Measurements from ENCODE around the gene RFESD. TPM values are rescaled to one million over a fixed set of nuclear protein-coding genes. Genes with fewer than 3 reads are reported as not detected.

Gene RFESD
- total and polyA plus RNA-seq, 2 experiments from 2014 or later = 1.6 to 2.3 TPM

DNA sequence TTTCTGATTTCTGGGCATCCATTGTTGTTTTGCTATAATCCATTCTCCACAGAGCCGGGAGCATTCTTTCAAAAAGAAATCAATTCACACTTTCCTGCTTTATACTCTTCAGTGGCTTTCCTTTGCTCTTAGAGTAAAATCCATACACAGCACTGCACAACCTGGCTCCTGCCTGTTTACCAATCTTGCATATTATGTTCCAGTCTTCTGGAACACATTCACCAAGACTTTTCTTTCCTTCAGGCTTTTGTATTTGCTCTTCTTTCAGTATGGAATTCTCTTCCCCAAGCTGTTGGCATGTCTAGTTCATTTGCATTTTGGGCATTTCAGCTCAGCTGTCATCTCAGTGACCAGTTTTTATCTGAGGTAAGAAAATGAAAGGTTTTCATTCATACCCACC lies 6.3 kb downstream of the RFESD start:
- Histone ChIP-seq H3K4me2 (no peak overlapping the region), H3K27ac (no peak overlapping the region), H3K27me3 (no peaks in the 10 kb centered on the region), H3K4me1 (ENCODE audit: insufficient read depth) (no peaks in the 10 kb centered on the region), H3K4me3 (no peak overlapping the region), H3K36me3 (replicated peaks; ENCODE audit: insufficient read depth, low read depth) (no peaks in the 10 kb centered on the region), H3K79me2 (no peaks in the 10 kb centered on the region), H3K9me2 (replicated peaks; ENCODE audit: insufficient read depth) (no peaks in the 10 kb centered on the region), H4K20me1 (ENCODE audit: insufficient read depth, poor library complexity, severe bottlenecking) (no peaks in the 10 kb centered on the region), H3K9me3 (ENCODE audit: low read depth) (no peaks in the 10 kb centered on the region), H2AFZ (no peak overlapping the region)
- no peak for DNase-seq (ENCODE audit: low spot score)
- 67% methylated on average over 1 of the region's 1 CpG for WGBS (ENCODE audit: low lambda C conversion rate, missing lambda C conversion rate)
- TF ChIP-seq EZH2phosphoT487 (IDR thresholded peaks at IDR 0.05; ENCODE audit: low read depth, severe bottlenecking, unreplicated experiment) = no peak
- no peak for TF ChIP-seq EZH2 (IDR thresholded peaks at IDR 0.05; ENCODE audit: borderline replicate concordance)
- TF ChIP-seq, protein P1, sequence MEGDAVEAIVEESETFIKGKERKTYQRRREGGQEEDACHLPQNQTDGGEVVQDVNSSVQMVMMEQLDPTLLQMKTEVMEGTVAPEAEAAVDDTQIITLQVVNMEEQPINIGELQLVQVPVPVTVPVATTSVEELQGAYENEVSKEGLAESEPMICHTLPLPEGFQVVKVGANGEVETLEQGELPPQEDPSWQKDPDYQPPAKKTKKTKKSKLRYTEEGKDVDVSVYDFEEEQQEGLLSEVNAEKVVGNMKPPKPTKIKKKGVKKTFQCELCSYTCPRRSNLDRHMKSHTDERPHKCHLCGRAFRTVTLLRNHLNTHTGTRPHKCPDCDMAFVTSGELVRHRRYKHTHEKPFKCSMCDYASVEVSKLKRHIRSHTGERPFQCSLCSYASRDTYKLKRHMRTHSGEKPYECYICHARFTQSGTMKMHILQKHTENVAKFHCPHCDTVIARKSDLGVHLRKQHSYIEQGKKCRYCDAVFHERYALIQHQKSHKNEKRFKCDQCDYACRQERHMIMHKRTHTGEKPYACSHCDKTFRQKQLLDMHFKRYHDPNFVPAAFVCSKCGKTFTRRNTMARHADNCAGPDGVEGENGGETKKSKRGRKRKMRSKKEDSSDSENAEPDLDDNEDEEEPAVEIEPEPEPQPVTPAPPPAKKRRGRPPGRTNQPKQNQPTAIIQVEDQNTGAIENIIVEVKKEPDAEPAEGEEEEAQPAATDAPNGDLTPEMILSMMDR (IDR thresholded peaks at IDR 0.05; ENCODE audit: poor library complexity) = no peak

DNA sequence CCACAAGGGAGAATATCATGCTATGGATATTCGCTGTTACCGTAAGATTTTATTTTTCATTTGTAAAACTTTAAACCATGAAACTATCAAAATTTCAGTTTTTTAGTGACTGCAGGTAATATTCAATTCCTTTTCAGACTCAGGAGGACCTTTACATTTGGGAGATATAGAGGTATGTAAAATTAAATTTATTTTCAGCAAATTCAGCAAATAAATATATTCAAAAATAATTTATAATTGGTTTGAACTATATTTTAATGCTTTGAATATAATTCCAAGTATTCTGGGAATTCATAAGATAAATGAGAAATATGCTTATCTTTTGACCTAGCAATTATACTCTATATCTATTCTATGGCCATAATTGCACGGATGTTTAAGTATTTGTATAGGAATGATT lies 7.6 kb downstream of the RFESD start:
- no peaks in the 10 kb centered on the region for H3K36me3 ChIP-seq (replicated peaks; ENCODE audit: insufficient read depth, low read depth)
- no peaks in the 10 kb centered on the region for H4K20me1 ChIP-seq (ENCODE audit: insufficient read depth, poor library complexity, severe bottlenecking)
- 98% methylated on average over 3 of the region's 3 CpGs for WGBS (ENCODE audit: low lambda C conversion rate, missing lambda C conversion rate)
- H3K9me2 ChIP-seq (replicated peaks; ENCODE audit: insufficient read depth) = no peaks in the 10 kb centered on the region
- no peak overlapping the region for H3K4me3 ChIP-seq
- H3K27me3 ChIP-seq = no peaks in the 10 kb centered on the region
- H2AFZ ChIP-seq = no peak overlapping the region
- no peak overlapping the region for H3K4me2 ChIP-seq
- H3K4me1 ChIP-seq (ENCODE audit: insufficient read depth) = no peaks in the 10 kb centered on the region
- no peak for TF ChIP-seq EZH2phosphoT487 (IDR thresholded peaks at IDR 0.05; ENCODE audit: low read depth, severe bottlenecking, unreplicated experiment)
- TF ChIP-seq EZH2 (IDR thresholded peaks at IDR 0.05; ENCODE audit: borderline replicate concordance) = no peak
- TF ChIP-seq, protein P1 (IDR thresholded peaks at IDR 0.05; ENCODE audit: poor library complexity) = no peak
- no peaks in the 10 kb centered on the region for H3K79me2 ChIP-seq
- no peak overlapping the region for H3K27ac ChIP-seq
- H3K9me3 ChIP-seq (ENCODE audit: low read depth) = no peaks in the 10 kb centered on the region
- no peak for DNase-seq (ENCODE audit: low spot score)

DNA sequence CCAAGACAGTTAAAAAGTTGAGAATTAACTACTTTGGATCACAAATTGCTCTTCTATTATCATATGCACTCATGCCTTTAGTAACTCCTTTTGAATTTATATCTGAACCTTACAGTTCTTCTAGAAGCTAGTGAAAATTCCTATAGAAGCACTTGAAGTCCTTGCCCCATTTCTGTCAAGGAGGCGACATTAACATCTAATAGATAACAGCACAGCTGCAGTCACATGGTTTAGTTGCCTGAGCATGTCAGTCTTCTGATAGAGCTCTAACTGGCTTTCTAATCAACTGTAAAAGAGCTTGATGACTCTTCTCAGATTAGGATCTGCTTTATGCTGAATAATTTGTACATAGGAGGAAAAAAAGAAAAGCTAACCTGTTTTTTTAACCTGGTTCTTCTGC lies 9.0 kb downstream of the RFESD start:
- WGBS (ENCODE audit: low lambda C conversion rate, missing lambda C conversion rate) = 28% methylated on average over 1 of the region's 1 CpG
- TF ChIP-seq EZH2 (IDR thresholded peaks at IDR 0.05; ENCODE audit: borderline replicate concordance) (no peak), EZH2phosphoT487 (IDR thresholded peaks at IDR 0.05; ENCODE audit: low read depth, severe bottlenecking, unreplicated experiment) (no peak)
- TF ChIP-seq, protein P1 (IDR thresholded peaks at IDR 0.05; ENCODE audit: poor library complexity) = no peak
- H3K36me3 ChIP-seq (replicated peaks; ENCODE audit: insufficient read depth, low read depth) = no peaks in the 10 kb centered on the region
- H3K27ac ChIP-seq = no peak overlapping the region
- no peaks in the 10 kb centered on the region for H3K27me3 ChIP-seq
- H2AFZ ChIP-seq = no peak overlapping the region
- no peak for DNase-seq (ENCODE audit: low spot score)
- H4K20me1 ChIP-seq (ENCODE audit: insufficient read depth, poor library complexity, severe bottlenecking) = no peaks in the 10 kb centered on the region
- H3K9me3 ChIP-seq (ENCODE audit: low read depth) = no peaks in the 10 kb centered on the region
- H3K79me2 ChIP-seq = no peaks in the 10 kb centered on the region
- H3K4me2 ChIP-seq = no peak overlapping the region
- no peak overlapping the region for H3K4me3 ChIP-seq
- H3K9me2 ChIP-seq (replicated peaks; ENCODE audit: insufficient read depth) = no peaks in the 10 kb centered on the region
- no peaks in the 10 kb centered on the region for H3K4me1 ChIP-seq (ENCODE audit: insufficient read depth)

DNA sequence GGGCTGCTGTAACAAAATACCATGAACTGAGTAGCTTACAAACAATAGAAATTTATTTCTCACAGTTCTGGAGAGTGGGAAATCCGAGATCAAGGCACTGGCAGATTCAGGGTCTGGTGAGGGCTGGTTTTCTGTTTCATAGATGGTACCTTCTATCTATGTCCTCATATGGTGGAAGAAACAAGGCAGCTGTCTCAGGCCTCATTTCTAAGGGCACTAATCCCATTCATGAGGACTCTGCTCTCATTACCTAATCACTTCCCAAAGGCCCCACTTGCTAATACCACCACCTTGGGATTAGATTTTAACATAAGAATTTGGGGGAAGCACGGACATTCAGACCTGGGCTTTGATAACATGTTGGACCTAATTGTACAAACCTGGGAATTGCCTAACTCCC lies 13.5 kb downstream of the RFESD start:
- no peak overlapping the region for H2AFZ ChIP-seq
- H3K4me2 ChIP-seq = no peak overlapping the region
- H3K27ac ChIP-seq = no peak overlapping the region
- no peaks in the 10 kb centered on the region for H3K9me2 ChIP-seq (replicated peaks; ENCODE audit: insufficient read depth)
- 79% methylated on average over 2 of the region's 2 CpGs for WGBS (ENCODE audit: low lambda C conversion rate, missing lambda C conversion rate)
- no peaks in the 10 kb centered on the region for H4K20me1 ChIP-seq (ENCODE audit: insufficient read depth, poor library complexity, severe bottlenecking)
- no peaks in the 10 kb centered on the region for H3K79me2 ChIP-seq
- no peaks in the 10 kb centered on the region for H3K36me3 ChIP-seq (replicated peaks; ENCODE audit: insufficient read depth, low read depth)
- no peak overlapping the region for H3K4me3 ChIP-seq
- TF ChIP-seq EZH2 (IDR thresholded peaks at IDR 0.05; ENCODE audit: borderline replicate concordance) (no peak), EZH2phosphoT487 (IDR thresholded peaks at IDR 0.05; ENCODE audit: low read depth, severe bottlenecking, unreplicated experiment) (no peak)
- TF ChIP-seq, protein P1 (IDR thresholded peaks at IDR 0.05; ENCODE audit: poor library complexity) = no peak
- H3K9me3 ChIP-seq (ENCODE audit: low read depth) = no peaks in the 10 kb centered on the region
- H3K27me3 ChIP-seq = no peaks in the 10 kb centered on the region
- no peak for DNase-seq (ENCODE audit: low spot score)
- H3K4me1 ChIP-seq (ENCODE audit: insufficient read depth) = no peaks in the 10 kb centered on the region
